H1 (cell line): ENCODE measurements around the gene EIF4A2. TPM values are rescaled to one million over a fixed set of nuclear protein-coding genes. Genes with fewer than 3 reads are reported as not detected.

Experiments used
- CTCF ChIA-PET: fragments of 300-600 bp; sonication (Branson Sonifier 250); formaldehyde crosslinking; loops from one replicate; lab custom pipeline; 2021; ENCODE audit not compliant: partially characterized antibody; lab: Charles Lee
- POLR2A ChIA-PET: fragments of 300-600 bp; sonication (Branson Sonifier 250); formaldehyde crosslinking; loops from one replicate; lab custom pipeline; 2021; ENCODE audit warnings: inconsistent platforms; ENCODE audit not compliant: partially characterized antibody; lab: Charles Lee
- DNase-seq, 2 experiments: peaks; one replicate each; pipeline versions ENCODE4 v3.0.0 to v3.0.0-alpha.2; 2010 to 2022; ENCODE audit warnings: low spot score in 2 of 2, low read depth in 1 of 2, mixed read lengths in 1 of 2
- FAIRE-seq: peaks from 2 replicates; lab custom pipeline; 2011; peaks lifted over from hg19 to GRCh38; lab: Jason Lieb, UNC
- H2AFZ ChIP-seq: 2 replicates; pipeline ENCODE4 v1.8.1; 2012; ENCODE audit warnings: low read length, inconsistent platforms
- H2AK5ac ChIP-seq: 2 replicates; pipeline ENCODE4 v1.6.1; 2013; ENCODE audit warnings: low read depth, low read length
- H2BK120ac ChIP-seq: replicated peaks from 2 replicates; pipeline ENCODE3; 2013; ENCODE audit warnings: low read depth, low read length, inconsistent platforms
- H2BK12ac ChIP-seq: 2 replicates; pipeline ENCODE4 v1.6.1; 2013; ENCODE audit warnings: low read depth, low read length
- H2BK15ac ChIP-seq: 2 replicates; pipeline ENCODE4 v1.6.1; 2013; ENCODE audit warnings: low read length
- H2BK20ac ChIP-seq: 2 replicates; pipeline ENCODE4 v1.6.1; 2013; ENCODE audit warnings: low read length
- H2BK5ac ChIP-seq: 2 replicates; pipeline ENCODE4 v1.6.1; 2013; ENCODE audit warnings: low read depth, low read length
- H3K14ac ChIP-seq: 2 replicates; pipeline ENCODE4 v1.6.1; 2013; ENCODE audit warnings: inconsistent platforms; ENCODE audit not compliant: insufficient read length
- H3K18ac ChIP-seq: 2 replicates; pipeline ENCODE4 v1.6.1; 2013; ENCODE audit warnings: low read length; ENCODE audit errors: extremely low read depth
- H3K23ac ChIP-seq: 2 replicates; pipeline ENCODE4 v1.6.1; 2013; ENCODE audit warnings: inconsistent platforms; ENCODE audit not compliant: insufficient read length
- H3K23me2 ChIP-seq: 2 replicates; pipeline ENCODE4 v1.6.1; 2013; ENCODE audit warnings: low read depth, low read length
- H3K27ac ChIP-seq: 2 replicates; pipeline ENCODE4 v1.6.1; 2011; ENCODE audit warnings: low read depth, low read length, inconsistent platforms
- H3K27me3 ChIP-seq, 4 experiments: replicated peaks in 1 of 4; 1 replicate in 1 of 4; 2 replicates in 3 of 4; pipeline versions ENCODE4 v1.6.1 to v1.8.1; 2011 to 2013; ENCODE audit warnings: low read length in 3 of 4, mild to moderate bottlenecking in 3 of 4, inconsistent platforms in 2 of 4, mixed read lengths in 2 of 4, moderate library complexity in 1 of 4; ENCODE audit not compliant: control insufficient read depth in 3 of 4, insufficient read depth in 3 of 4; ENCODE audit errors: extremely low read depth in 1 of 4
- H3K36me3 ChIP-seq, 4 experiments: 2 replicates each; pipeline versions ENCODE4 v1.6.1 to v1.8.1; 2011 to 2013; ENCODE audit warnings: mild to moderate bottlenecking in 4 of 4, low read length in 3 of 4, moderate library complexity in 2 of 4, control low read depth in 1 of 4, inconsistent platforms in 1 of 4; ENCODE audit not compliant: insufficient read depth in 4 of 4, control insufficient read depth in 2 of 4
- H3K4ac ChIP-seq: replicated peaks from 2 replicates; pipeline ENCODE3; 2013; ENCODE audit warnings: low read length, low read depth, mixed read lengths, inconsistent platforms; ENCODE audit not compliant: insufficient read length
- H3K4me1 ChIP-seq, 4 experiments: replicated peaks in 1 of 4; 1 replicate in 1 of 4; 2 replicates in 3 of 4; pipeline versions ENCODE4 v1.6.1 to v1.8.1; 2011 to 2013; ENCODE audit warnings: low read length in 3 of 4, inconsistent platforms in 2 of 4, mixed read lengths in 1 of 4; ENCODE audit not compliant: insufficient read depth in 4 of 4, control insufficient read depth in 3 of 4
- H3K4me2 ChIP-seq, 2 experiments: 2 replicates each; pipeline versions ENCODE4 v1.6.1 to v1.8.1; 2011 to 2013; ENCODE audit warnings: low read depth in 2 of 2, low read length in 2 of 2, control low read depth in 1 of 2, inconsistent platforms in 1 of 2, mild to moderate bottlenecking in 1 of 2; ENCODE audit not compliant: insufficient read depth in 1 of 2
- H3K4me3 ChIP-seq, 4 experiments: fragments of 200-600, 300-600 bp in 1 of 4; sonication (generic), shearing (Covaris generic), sonication (Bioruptor Twin) in 1 of 4; 2 replicates each; pipeline versions ENCODE4 v1.5.1 to v1.8.1; 2011 to 2016; ENCODE audit warnings: low read length in 4 of 4, low read depth in 3 of 4, control low read depth in 2 of 4, inconsistent platforms in 2 of 4, mild to moderate bottlenecking in 2 of 4, mixed read lengths in 1 of 4, moderate library complexity in 1 of 4; ENCODE audit not compliant: insufficient read depth in 2 of 4; ENCODE audit errors: extremely low read depth in 1 of 4
- H3K56ac ChIP-seq: replicated peaks from 2 replicates; pipeline ENCODE3; 2013; ENCODE audit warnings: low read depth, mild to moderate bottlenecking, mixed read lengths, low read length, inconsistent platforms; ENCODE audit not compliant: insufficient read length
- H3K79me1 ChIP-seq: 2 replicates; pipeline ENCODE4 v1.6.1; 2013; ENCODE audit warnings: low read depth, low read length, control low read depth
- H3K79me2 ChIP-seq, 2 experiments: 2 replicates each; pipeline versions ENCODE4 v1.6.1 to v1.8.1; 2012 to 2013; ENCODE audit warnings: low read length in 2 of 2, mild to moderate bottlenecking in 2 of 2, inconsistent platforms in 1 of 2; ENCODE audit not compliant: insufficient read depth in 2 of 2, control insufficient read depth in 1 of 2
- H3K9ac ChIP-seq, 4 experiments: replicated peaks in 1 of 4; 1 replicate in 1 of 4; 2 replicates in 3 of 4; pipeline versions ENCODE4 v1.6.1 to v1.8.1; 2011 to 2013; ENCODE audit warnings: low read depth in 3 of 4, low read length in 3 of 4, control low read depth in 2 of 4, mild to moderate bottlenecking in 2 of 4, moderate library complexity in 2 of 4, inconsistent platforms in 1 of 4; ENCODE audit errors: extremely low read depth in 1 of 4
- H3K9me3 ChIP-seq, 2 experiments: 2 replicates each; pipeline versions ENCODE4 v1.6.1 to v1.8.1; 2012 to 2013; ENCODE audit warnings: mild to moderate bottlenecking in 2 of 2, moderate library complexity in 2 of 2, control low read depth in 1 of 2, inconsistent platforms in 1 of 2, low read depth in 1 of 2, low read length in 1 of 2, mixed read lengths in 1 of 2; ENCODE audit not compliant: insufficient read depth in 2 of 2
- H4K20me1 ChIP-seq, 2 experiments: replicated peaks in 1 of 2; 2 replicates each; pipeline versions ENCODE3 to v1.8.1; 2011 to 2013; ENCODE audit warnings: inconsistent platforms in 2 of 2, low read length in 2 of 2, mild to moderate bottlenecking in 1 of 2; ENCODE audit not compliant: insufficient read depth in 2 of 2, control insufficient read depth in 1 of 2
- H4K5ac ChIP-seq: 2 replicates; pipeline ENCODE4 v1.6.1; 2013; ENCODE audit warnings: low read length, low read depth, mixed read lengths, inconsistent platforms; ENCODE audit not compliant: insufficient read length
- H4K8ac ChIP-seq: 2 replicates; pipeline ENCODE4 v1.8.0; 2013; ENCODE audit warnings: mild to moderate bottlenecking, moderate library complexity, low read length, inconsistent platforms; ENCODE audit not compliant: insufficient read depth; ENCODE audit errors: extremely low read depth
- H4K91ac ChIP-seq: replicated peaks from 2 replicates; pipeline ENCODE3; 2013; ENCODE audit warnings: low read length, mixed read lengths, inconsistent platforms; ENCODE audit not compliant: insufficient read length
- CREB1 ChIP-seq: IDR thresholded peaks from 2 replicates; pipeline ENCODE4 v1.6.1; 2012; ENCODE audit warnings: inconsistent platforms
- HDAC6 ChIP-seq: IDR thresholded peaks from one replicate; pipeline ENCODE4 v1.7.1; 2012; ENCODE audit warnings: low read depth, mild to moderate bottlenecking, inconsistent platforms, low read length, moderate library complexity
- KDM1A ChIP-seq: fragments of 200-600, 300-600 bp; sonication (generic); IDR thresholded peaks from 2 replicates; pipeline ENCODE4 v1.7.1; 2016; ENCODE audit warnings: mild to moderate bottlenecking, low read length, borderline replicate concordance
- KDM5A ChIP-seq: fragments of 200-600 bp; IDR thresholded peaks from 2 replicates; pipeline ENCODE4 v1.7.1; 2012; ENCODE audit warnings: mild to moderate bottlenecking, low read length, inconsistent platforms, mixed read lengths
- NANOG ChIP-seq: IDR thresholded peaks from 2 replicates; pipeline ENCODE4 v1.6.1; 2011; ENCODE audit warnings: low read length, low read depth, mild to moderate bottlenecking, inconsistent platforms; ENCODE audit not compliant: insufficient read depth, poor library complexity, severe bottlenecking
- POLR2A ChIP-seq, 2 experiments: IDR thresholded peaks; 1 replicate in 1 of 2; 2 replicates in 1 of 2; pipeline ENCODE4 v1.6.1; 2011; ENCODE audit warnings: low read depth in 2 of 2, low read length in 2 of 2, mild to moderate bottlenecking in 2 of 2; ENCODE audit errors: control extremely low read depth in 1 of 2
- SIX5 ChIP-seq: IDR thresholded peaks from 2 replicates; pipeline ENCODE4 v1.6.1; 2011; ENCODE audit warnings: mild to moderate bottlenecking, low read depth, low read length
- WGBS, 2 experiments: shearing (Covaris generic) in 1 of 2; methylation state at CpG; one replicate each; pipeline versions ENCODE4 v1.1.6 to v1.1.7; 2013 to 2015; ENCODE audit warnings: low lambda C conversion rate in 2 of 2, mixed read lengths in 2 of 2, inconsistent platforms in 1 of 2, low coverage in 1 of 2, missing lambda C conversion rate in 1 of 2; ENCODE audit not compliant: insufficient replicate concordance in 2 of 2, insufficient coverage in 1 of 2, insufficient read length in 1 of 2; ENCODE audit errors: extremely low coverage in 1 of 2, missing lambda C conversion rate in 1 of 2; 5-methylcytosine and 5-hydroxymethylcytosine counted together
- polyA plus RNA-seq, 7 experiments: library from polyadenylated mRNA; depleted of rRNA in 3 of 7; stranded (reverse) in 5 of 7; unstranded in 2 of 7; fragments of >200 nt in 5 of 7; fragments of 200-250 nt in 2 of 7; gene quantifications; 1 replicate in 5 of 7; 2 replicates in 1 of 7; 4 replicates in 1 of 7; pipeline versions ENCODE4 v1.2.1 to v1.2.3, GENCODE V29; 2011 to 2013; ENCODE audit warnings: missing spikeins in 2 of 7, mixed read lengths in 2 of 7
- total RNA-seq: library from RNA; stranded (reverse); fragmentation: NEBNext Ultra II Directional; extraction: Animal tissue kit (Norgen Biotek cat#: 25700); gene quantifications from 2 replicates; pipeline ENCODE4 v1.2.1, GENCODE V29; 2021

EIF4A2 gene
- total and polyA plus RNA-seq, 2 of the 8 experiments (the other 6 are each of a cell fraction or from before 2014, with no cell fraction given): 527 to 604 TPM

- TF ChIP-seq KDM1A: no peak
- TF ChIP-seq HDAC6: no peak
- no peak for TF ChIP-seq SIX5
- no peak for TF ChIP-seq POLR2A (IDR thresholded peaks at IDR 0.05; ENCODE audit: control extremely low read depth in 1 of 2, low read depth in 2 of 2, low read length in 2 of 2)
- no peak for TF ChIP-seq KDM5A
- TF ChIP-seq NANOG: no peak
- TF ChIP-seq CREB1: no peak
- Histone ChIP-seq H2BK20ac (no peak overlapping the region), H3K9ac (no peak overlapping the region), H3K4me2 (no peak overlapping the region), H3K36me3 (no peaks in the 10 kb centered on the region), H3K23ac (no peak overlapping the region), H3K27me3 (no peaks in the 10 kb centered on the region), H3K56ac (no peak overlapping the region), H2BK15ac (no peak overlapping the region), H3K79me1 (no peaks in the 10 kb centered on the region), H3K18ac (no peak overlapping the region), H3K4me3 (no peak overlapping the region), H3K79me2 (no peaks in the 10 kb centered on the region), H3K9me3 (no peaks in the 10 kb centered on the region), H3K14ac (no peak overlapping the region), H2BK12ac (no peak overlapping the region), H4K5ac (no peak overlapping the region), H4K91ac (no peak overlapping the region), H2AFZ (no peak overlapping the region; the same call in 1 of the 2 replicates), H3K4ac (no peak overlapping the region), H3K4me1 (peaks cover 0 to 2% (median 0%) of the 10 kb centered on the region in 4 experiments; a peak in 3 of 7 replicates), H2BK120ac (no peak overlapping the region), H2BK5ac (no peak overlapping the region), H4K20me1 (no peaks in the 10 kb centered on the region), H3K27ac (no peak overlapping the region), H4K8ac (no peak overlapping the region), H3K23me2 (no peaks in the 10 kb centered on the region), H2AK5ac (no peak overlapping the region)
- ChIA-PET POLR2A (interaction anchor here (0.7 to 5.1 kb wide), 4 partner anchors 18 to 101 kb away, joined by 3 to 38 read pairs (median 3); partner anchors contain the start of gene EIF4A2), CTCF (interaction anchor here (0.7 to 13.6 kb wide), 6 partner anchors 11 to 181 kb away, joined by 3 to 229 read pairs (median 3); partner anchors contain the start of gene AHSG)
- FAIRE-seq: no peak
- no peak for DNase-seq
- WGBS, 2 experiments: 93% methylated on average over 5 of the region's 5 CpGs; no CpG with 5 or more reads in 1 of the 2 experiments
These were observed 28.5 kb upstream of the EIF4A2 start for GRCh38 chr3:186754871-186755270.
